HG03045 (cell line): ENCODE measurements around the gene ADAMTS18.

Source experiments
- ATAC-seq: cut with Tn5 transposase; IDR thresholded peaks from one replicate; pipeline ENCODE4 v1.9.1; 2021; ENCODE audit warnings: mild to moderate bottlenecking, moderate library complexity; ENCODE audit not compliant: unreplicated experiment

The ADAMTS18 gene

DNA sequence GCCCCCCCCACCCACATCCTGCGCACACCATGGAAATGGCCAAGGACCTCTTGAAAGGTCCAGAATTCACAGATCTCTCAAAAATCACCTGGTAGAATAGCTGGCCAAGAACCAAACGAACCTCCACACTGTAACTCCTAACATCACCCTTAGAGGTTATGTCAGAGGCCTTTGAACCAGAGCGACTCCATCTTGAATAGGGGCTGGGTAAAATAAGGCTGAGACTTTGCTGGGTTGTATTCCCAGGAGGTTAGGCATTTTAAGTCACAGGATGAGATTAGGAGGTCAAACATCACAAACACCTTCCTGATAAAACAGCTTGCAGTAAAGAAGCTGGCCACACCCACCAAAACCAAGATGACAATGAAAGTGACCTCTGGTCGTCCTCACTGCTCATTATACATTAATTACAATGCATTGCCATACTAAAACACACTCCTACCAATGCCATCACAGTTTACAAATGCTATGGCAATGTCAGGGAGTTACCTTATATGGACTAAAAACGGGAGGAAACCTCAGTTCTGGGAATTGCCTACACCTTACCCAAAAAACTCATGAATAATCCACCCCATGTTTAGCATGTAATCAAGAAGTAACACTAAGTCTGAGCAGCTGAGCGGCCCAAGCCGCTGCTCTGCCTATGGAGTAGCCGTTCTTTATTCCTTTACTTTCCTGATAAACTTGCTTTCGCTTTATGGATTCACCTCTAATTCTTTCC lies 200.9 kb downstream of the ADAMTS18 start:
- no peak for ATAC-seq
